B cell (primary cell): ENCODE results near the gene NAXD. TPM values are rescaled to one million over a fixed set of nuclear protein-coding genes. Genes with fewer than 3 reads are reported as not detected.

ENCODE experiments used
- ATAC-seq: fragments of 200-7000 bp; cut with Tn5 transposase; one replicate; pipeline ENCODE4 v1.10.0; 2021; ENCODE audit warnings: low read depth, mild to moderate bottlenecking, moderate number of reproducible peaks, moderate library complexity
- CTCF ChIA-PET: fragments of 350-600 bp; sonication (Branson Sonifier 250); formaldehyde crosslinking; loops from one replicate; lab custom pipeline; 2021; ENCODE audit warnings: antibody characterized with exemption, inconsistent platforms; lab: Charles Lee
- POLR2A ChIA-PET: fragments of 350-600 bp; sonication (Branson Sonifier 250); formaldehyde crosslinking; loops from one replicate; lab custom pipeline; 2021; ENCODE audit warnings: antibody characterized with exemption; lab: Charles Lee
- DNase-seq: peaks from one replicate; pipeline ENCODE4 v3.0.0; 2013
- H2AFZ ChIP-seq: 2 replicates; pipeline ENCODE4 v1.6.1; 2012; ENCODE audit warnings: mild to moderate bottlenecking, low read depth, low read length; ENCODE audit not compliant: insufficient read depth, poor library complexity, severe bottlenecking
- H3K27ac ChIP-seq, 2 donors: 1 replicate in 1 of 2; 2 replicates in 1 of 2; pipeline ENCODE4 v1.5.1; 2012 to 2013; ENCODE audit warnings: low read length in 2 of 2, mild to moderate bottlenecking in 2 of 2, moderate library complexity in 1 of 2
- H3K27me3 ChIP-seq, 4 experiments: fragments of 200-600 bp in 1 of 4; sonication (generic) in 1 of 4; replicated peaks in 1 of 4; 1 replicate in 2 of 4; 2 replicates in 2 of 4; pipeline versions ENCODE4 v1.6.1 to v1.7.0; 2013 to 2016; ENCODE audit warnings: low read length in 3 of 4, mild to moderate bottlenecking in 2 of 4, mixed read lengths in 1 of 4, moderate library complexity in 1 of 4; ENCODE audit not compliant: insufficient read depth in 4 of 4, control insufficient read depth in 3 of 4; ENCODE audit errors: control extremely low read depth in 1 of 4
- H3K36me3 ChIP-seq, 2 experiments: replicated peaks in 1 of 2; 1 replicate in 1 of 2; 2 replicates in 1 of 2; pipeline versions ENCODE4 v1.6.1 to v1.7.1; 2013; ENCODE audit warnings: low read length in 1 of 2; ENCODE audit not compliant: insufficient read depth in 2 of 2, control insufficient read depth in 1 of 2; ENCODE audit errors: control extremely low read depth in 1 of 2, extremely low read depth in 1 of 2
- H3K4me1 ChIP-seq, 2 donors: fragments of 200-600 bp in 1 of 2; sonication (generic) in 1 of 2; 1 replicate in 1 of 2; 2 replicates in 1 of 2; pipeline versions ENCODE4 v1.5.1 to v1.6.1; 2013 to 2017; ENCODE audit warnings: low read length in 2 of 2; ENCODE audit not compliant: control insufficient read depth in 2 of 2, insufficient read depth in 2 of 2
- H3K4me2 ChIP-seq: replicated peaks from 2 replicates; pipeline ENCODE3; 2012; ENCODE audit warnings: mild to moderate bottlenecking, low read depth, low read length; ENCODE audit not compliant: poor library complexity, severe bottlenecking
- H3K4me3 ChIP-seq, 5 experiments: fragments of 200-600 bp in 1 of 5; sonication (generic) in 1 of 5; 1 replicate in 3 of 5; 2 replicates in 2 of 5; pipeline versions ENCODE4 v1.5.1 to v1.7.0; 2011 to 2016; ENCODE audit warnings: low read length in 4 of 5, mild to moderate bottlenecking in 4 of 5, low read depth in 2 of 5, control low read depth in 1 of 5, moderate library complexity in 1 of 5; ENCODE audit not compliant: insufficient read depth in 1 of 5; ENCODE audit errors: control extremely low read depth in 1 of 5, extremely low read depth in 1 of 5
- H3K79me2 ChIP-seq: fragments of 200-600 bp; sonication (generic); one replicate; pipeline ENCODE4 v1.6.0; 2016; ENCODE audit warnings: low read length; ENCODE audit not compliant: control insufficient read depth, insufficient read depth
- H3K9ac ChIP-seq: fragments of 200-600 bp; sonication (generic); 2 replicates; pipeline ENCODE4 v1.6.1; 2017; ENCODE audit warnings: mild to moderate bottlenecking, low read length, moderate library complexity
- H3K9me3 ChIP-seq, 3 donors: one replicate each; pipeline versions ENCODE4 v1.6.1 to v1.7.1; 2013; ENCODE audit warnings: low read length in 2 of 3; ENCODE audit not compliant: control insufficient read depth in 2 of 3, insufficient read depth in 1 of 3; ENCODE audit errors: control extremely low read depth in 1 of 3
- H4K20me1 ChIP-seq: 2 replicates; pipeline ENCODE4 v1.6.0; 2012; ENCODE audit warnings: mild to moderate bottlenecking, low read length; ENCODE audit not compliant: insufficient read depth, control insufficient read depth, poor library complexity, severe bottlenecking
- H3K27ac Mint-ChIP-seq: one replicate; pipeline ENCODE4 v1.8.0; 2021; ENCODE audit warnings: mixed read lengths
- H3K27me3 Mint-ChIP-seq: one replicate; pipeline ENCODE4 v1.8.0; 2021; ENCODE audit warnings: mixed read lengths
- H3K4me1 Mint-ChIP-seq: one replicate; pipeline ENCODE4 v1.8.0; 2021; ENCODE audit warnings: mixed read lengths
- H3K4me3 Mint-ChIP-seq: one replicate; pipeline ENCODE4 v1.8.0; 2021; ENCODE audit warnings: mixed read lengths
- H3K9me3 Mint-ChIP-seq: one replicate; pipeline ENCODE4 v1.8.0; 2022; ENCODE audit warnings: mixed read lengths; ENCODE audit not compliant: insufficient read depth
- CTCF ChIP-seq: fragments of 200-600 bp; IDR thresholded peaks from one replicate; pipeline ENCODE4 v1.8.0; 2022; ENCODE audit warnings: antibody characterized with exemption, mild to moderate bottlenecking
- EZH2 ChIP-seq: IDR thresholded peaks from 2 replicates; pipeline ENCODE4 v1.6.1; 2012; ENCODE audit warnings: borderline replicate concordance, low read depth, mild to moderate bottlenecking, moderate library complexity, low read length; ENCODE audit not compliant: insufficient read depth, poor library complexity, severe bottlenecking
- WGBS: methylation state at CpG from one replicate; pipeline ENCODE4 v1.1.5; 2013; ENCODE audit warnings: missing lambda C conversion rate; ENCODE audit not compliant: insufficient coverage; 5-methylcytosine and 5-hydroxymethylcytosine counted together
- intact Hi-C: fragments of 100-400 bp; cut with micrococcal nuclease; formaldehyde crosslinking; loops from one replicate; pipeline ENCODE4 v1.10.0; 2022
- polyA plus RNA-seq: library from polyadenylated mRNA; depleted of rRNA; stranded (reverse); fragments of >200 nt; gene quantifications from 2 replicates; pipeline ENCODE4 v1.2.3, GENCODE V29; 2012
- total RNA-seq, 2 donors: library from RNA; stranded (reverse); fragments of 120-200 nt in 1 of 2; gene quantifications; 1 replicate in 1 of 2; 2 replicates in 1 of 2; pipeline versions ENCODE4 v1.2.3 to v1.2.4, GENCODE V29; 2013 to 2022

NAXD gene
- total and polyA plus RNA-seq, 2 donors (not counting 1 experiment from before 2014, with no cell fraction given): 28.4 to 33.3 TPM

GRCh38 chr13:110616103-110617101, 1.1 kb downstream of the NAXD start:
- Histone ChIP-seq H4K20me1 (peaks cover 27% of the 10 kb centered on the region), H3K9me3 (no peaks in the 10 kb centered on the region), H3K27ac (peak overlapping the region in 1 of 2 donors; percentile 74), H3K4me3 (peak overlapping the region; percentile 24 to 84 (median 77)), H3K9ac (peak overlapping the region; percentile 75), H2AFZ (peak overlapping the region; percentile 83), H3K36me3 (peaks cover 0 to 2% of the 10 kb centered on the region in 2 experiments), H3K79me2 (peaks cover 54% of the 10 kb centered on the region), H3K4me1 (peaks cover 14 to 20% of the 10 kb centered on the region in 2 donors), H3K27me3 (no peaks in the 10 kb centered on the region), H3K4me2 (peak overlapping the region; percentile 88)
- Mint-ChIP-seq H3K9me3 (peaks cover 3% of the 10 kb centered on the region), H3K4me3 (peak overlapping the region; percentile 96), H3K27ac (peak overlapping the region; percentile 54), H3K4me1 (peaks cover 34% of the 10 kb centered on the region), H3K27me3 (no peaks in the 10 kb centered on the region)
- 9% methylated on average over 32 of the region's 37 CpGs for WGBS
- DNase-seq: peak; percentile 45
- TF ChIP-seq EZH2 (no peak), CTCF (no peak)
- peak; percentile 46 for ATAC-seq
- intact Hi-C loops: loop anchor here (1.0 kb wide), 1 partner anchor 60 kb away; no protein-coding TSS in a partner anchor
- ChIA-PET CTCF (interaction anchor here (1.2 to 1.9 kb wide), 4 partner anchors 29 to 202 kb away, joined by 4 to 8 read pairs (median 6); no protein-coding TSS in a partner anchor), POLR2A (interaction anchor here (0.9 to 2.3 kb wide), 2 partner anchors 60 to 96 kb away, joined by 4 to 8 read pairs; no protein-coding TSS in a partner anchor)
